Measurements from ENCODE around the gene TMEM72.

- TF ChIP-seq HNF4A (conservative IDR thresholded peaks at IDR 0.05) (no peak), CTCF (IDR thresholded peaks at IDR 0.05; ENCODE audit: low read depth, low read length, missing input control) (no peak), ATF3 (IDR thresholded peaks at IDR 0.05) (no peak), MAX (IDR thresholded peaks at IDR 0.05) (no peak), TAF1 (conservative IDR thresholded peaks at IDR 0.05) (no peak), SP1 (IDR thresholded peaks at IDR 0.05) (no peak), YY1 (IDR thresholded peaks at IDR 0.05) (no peak), REST (IDR thresholded peaks at IDR 0.05) (no peak), ZBTB33 (IDR thresholded peaks at IDR 0.05) (no peak), JUND (IDR thresholded peaks at IDR 0.05) (no peak)
These were observed 12.5 kb downstream of the TMEM72 start for GRCh38 chr10:44923611-44924010.
